HG03039 (cell line): ENCODE measurements around the gene ASB9.
"Not testable (repeated sequence)": the region's sequence is repeated elsewhere in the genome, so short reads cannot be mapped to it uniquely, and the experiment has no call there.

Experiments used
- ATAC-seq: cut with Tn5 transposase; IDR thresholded peaks from one replicate; pipeline ENCODE4 v1.9.1; 2021; ENCODE audit warnings: mild to moderate bottlenecking, moderate library complexity; ENCODE audit not compliant: unreplicated experiment

ASB9 gene, protein sequence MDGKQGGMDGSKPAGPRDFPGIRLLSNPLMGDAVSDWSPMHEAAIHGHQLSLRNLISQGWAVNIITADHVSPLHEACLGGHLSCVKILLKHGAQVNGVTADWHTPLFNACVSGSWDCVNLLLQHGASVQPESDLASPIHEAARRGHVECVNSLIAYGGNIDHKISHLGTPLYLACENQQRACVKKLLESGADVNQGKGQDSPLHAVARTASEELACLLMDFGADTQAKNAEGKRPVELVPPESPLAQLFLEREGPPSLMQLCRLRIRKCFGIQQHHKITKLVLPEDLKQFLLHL

DNA sequence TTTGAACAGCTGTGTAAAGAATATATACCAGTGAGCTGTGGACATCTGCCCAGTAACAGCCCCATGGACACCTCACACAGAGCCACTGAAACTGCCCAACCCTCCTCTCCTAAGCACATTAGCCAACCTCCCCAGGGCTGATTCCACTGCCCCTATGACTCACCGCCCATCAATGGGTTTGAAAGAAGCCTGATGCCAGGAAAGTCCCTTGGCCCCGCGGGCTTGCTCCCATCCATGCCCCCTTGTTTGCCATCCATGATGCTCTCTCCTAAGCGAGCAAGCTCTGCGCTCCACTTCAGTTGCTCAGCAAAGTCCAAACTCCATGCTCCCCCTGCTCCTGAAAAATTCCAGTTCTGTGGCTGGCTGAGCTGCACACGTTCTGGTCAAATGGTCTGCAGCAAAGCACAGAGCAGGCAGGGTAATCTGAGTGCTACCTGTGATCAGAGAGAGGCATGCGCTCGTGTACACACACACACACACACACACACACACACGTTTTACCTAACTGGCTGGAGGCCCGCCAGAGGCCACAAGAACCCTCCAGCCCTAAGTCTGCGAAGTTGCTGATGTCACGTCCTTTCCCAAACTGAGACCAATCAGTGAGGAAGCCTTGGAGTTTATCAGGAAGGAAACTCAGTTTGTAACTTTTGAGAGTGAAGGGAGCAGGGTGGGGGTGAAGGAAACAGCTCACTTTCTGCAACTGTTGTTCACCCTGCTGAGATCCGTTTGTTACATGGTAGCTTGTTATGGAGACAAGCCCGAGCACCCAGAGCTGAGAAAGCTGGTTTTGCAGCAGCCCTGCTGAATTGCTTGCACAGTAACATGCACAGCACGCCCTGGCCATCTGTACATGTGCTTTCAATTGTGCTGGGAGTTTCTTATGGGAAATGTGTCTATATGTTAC, at the start of gene ASB9:
TSS of gene ASB9 (minus strand) at position 466 of the 904 bp plus-strand sequence. CDS start at position 257, 209 bp downstream.
- no peak for ATAC-seq

DNA sequence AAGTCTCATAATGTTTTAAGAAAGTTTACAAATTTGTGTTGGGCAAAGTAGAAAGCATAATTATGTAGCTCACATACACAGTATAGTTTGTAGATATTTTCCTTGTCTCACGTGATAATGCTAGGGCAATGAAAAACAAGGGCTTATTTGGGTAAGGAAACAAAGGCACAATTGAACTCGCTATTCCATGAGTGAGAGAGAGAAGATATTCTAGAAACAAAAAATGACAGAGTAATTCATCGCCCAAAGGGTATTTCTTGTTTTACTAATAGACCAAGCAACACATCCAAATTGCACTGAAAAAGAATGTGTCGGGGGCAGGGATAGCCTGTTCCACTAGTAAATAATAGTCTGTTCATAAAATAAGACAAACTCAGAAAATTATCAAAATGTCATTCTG, 49.2 kb upstream of the ASB9 start:
- ATAC-seq, result no peak

DNA sequence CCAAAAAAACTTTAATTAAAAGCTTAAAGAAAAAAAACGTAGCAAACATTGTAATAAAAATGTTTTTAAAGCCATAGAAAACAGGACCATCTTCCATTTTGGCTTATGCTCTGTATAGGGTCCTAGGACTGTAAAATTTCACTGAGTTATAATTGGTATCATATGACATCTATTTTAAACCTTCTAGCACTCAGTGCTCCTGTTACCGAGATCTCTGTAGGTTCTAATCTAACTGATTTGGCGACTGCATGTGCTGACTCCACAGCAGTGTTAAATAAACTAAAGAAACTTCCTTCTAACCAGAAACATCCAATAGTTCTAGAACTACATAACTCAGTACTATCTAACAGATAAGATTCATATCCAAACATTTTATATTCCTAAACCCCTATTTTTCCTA, 45.6 kb upstream of the ASB9 start, which contains the start of gene ASB11:
TSS of gene ASB11 (minus strand) at position 132 of the 400 bp plus-strand sequence. CDS start at position 97, 35 bp downstream.
- no peak for ATAC-seq

DNA sequence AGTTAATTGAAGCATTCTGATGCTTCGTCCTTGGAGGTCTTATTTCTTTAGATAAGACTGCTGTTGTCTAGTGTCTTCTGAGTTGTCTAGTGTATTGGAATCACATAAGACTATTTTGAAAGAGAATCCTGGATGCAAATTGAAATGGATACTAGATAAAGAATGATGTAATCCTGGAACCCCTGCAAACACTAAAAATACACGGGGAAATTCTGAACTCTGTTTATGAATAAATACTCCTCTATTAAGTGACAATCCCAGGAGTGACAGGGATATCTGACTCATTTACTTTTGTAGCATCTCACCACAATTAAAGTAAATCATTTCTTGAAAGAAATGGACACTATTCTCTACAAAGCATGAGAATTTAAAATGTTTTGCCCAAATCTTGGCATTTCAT, 44.6 kb upstream of the ASB9 start:
- ATAC-seq, result no peak

DNA sequence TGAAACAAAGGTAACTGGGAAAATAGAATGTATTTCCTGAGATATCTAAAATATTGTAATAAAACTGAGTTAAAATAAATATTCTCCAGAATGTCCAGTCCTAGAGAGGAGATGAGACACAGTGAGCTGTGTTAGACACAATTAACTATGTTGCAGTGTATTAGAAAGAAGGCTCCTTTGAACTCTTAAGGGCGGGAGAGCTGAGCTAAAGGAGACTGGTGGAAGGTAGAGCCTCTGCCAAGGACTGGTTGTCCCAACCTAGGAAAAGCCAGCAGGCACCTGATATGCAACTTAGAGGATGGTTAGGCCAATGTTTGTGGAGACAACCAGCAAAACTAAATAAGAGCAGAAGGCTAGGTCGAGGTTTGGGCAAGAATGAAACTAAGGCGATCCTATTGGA, 41.2 kb upstream of the ASB9 start:
- no peak for ATAC-seq

DNA sequence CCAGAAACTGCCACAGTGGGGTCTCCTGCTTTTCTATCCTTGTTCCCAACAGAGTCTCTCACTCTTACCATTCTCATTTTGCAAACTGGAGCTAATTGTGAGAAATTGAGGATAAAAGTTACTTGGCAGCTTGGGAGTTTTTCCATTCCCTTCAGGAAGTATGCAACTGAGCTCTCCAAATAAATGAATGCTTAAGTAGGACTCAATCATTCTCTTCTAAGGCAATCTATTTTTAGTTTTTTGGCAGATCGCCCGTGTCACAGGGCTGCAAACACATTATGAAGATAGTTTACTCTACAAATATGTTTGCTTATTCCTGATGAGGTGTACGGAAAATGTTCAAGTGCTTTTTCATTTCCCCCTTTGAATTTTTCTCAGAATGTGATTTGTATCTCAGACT, 40.2 kb upstream of the ASB9 start:
- no peak for ATAC-seq

DNA sequence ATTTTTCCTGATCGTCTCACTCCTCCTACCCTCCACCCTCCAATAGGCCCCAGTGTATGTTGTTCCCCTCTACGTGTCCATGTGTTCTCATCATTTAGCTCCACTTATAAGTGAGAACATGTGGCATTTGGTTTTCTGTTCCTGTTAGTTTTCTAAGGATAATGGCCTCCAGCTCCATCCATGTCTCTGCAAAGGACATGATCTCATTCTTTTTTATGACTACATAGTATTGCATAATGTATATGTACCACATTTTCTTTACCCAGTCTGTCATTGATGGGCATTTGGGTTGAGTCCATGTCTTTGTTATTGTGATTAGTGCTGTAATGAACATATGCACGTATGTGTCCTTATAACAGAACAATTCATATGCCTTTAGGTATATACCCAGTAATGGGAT, 36.0 kb upstream of the ASB9 start:
- ATAC-seq, result not testable (repeated sequence)

DNA sequence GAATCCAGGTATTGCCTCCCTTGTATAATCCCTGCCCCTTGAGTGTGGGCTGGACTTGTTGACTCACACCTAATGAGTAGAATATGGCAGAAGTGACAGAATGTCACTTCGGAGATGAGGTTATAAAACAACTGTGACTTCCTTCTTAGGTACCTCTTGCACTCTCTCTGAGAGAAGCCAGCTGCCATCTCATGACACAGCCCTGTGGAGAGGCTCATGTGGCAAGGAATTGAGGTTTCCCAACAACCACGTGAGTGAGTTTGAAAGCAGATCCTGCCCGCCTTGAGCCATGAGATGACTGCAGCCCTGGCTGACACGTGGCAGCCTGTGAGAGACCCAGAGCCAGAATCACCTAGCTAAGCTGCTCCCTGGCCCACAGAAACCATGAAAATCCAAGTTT, 32.0 kb upstream of the ASB9 start:
- no peak for ATAC-seq

DNA sequence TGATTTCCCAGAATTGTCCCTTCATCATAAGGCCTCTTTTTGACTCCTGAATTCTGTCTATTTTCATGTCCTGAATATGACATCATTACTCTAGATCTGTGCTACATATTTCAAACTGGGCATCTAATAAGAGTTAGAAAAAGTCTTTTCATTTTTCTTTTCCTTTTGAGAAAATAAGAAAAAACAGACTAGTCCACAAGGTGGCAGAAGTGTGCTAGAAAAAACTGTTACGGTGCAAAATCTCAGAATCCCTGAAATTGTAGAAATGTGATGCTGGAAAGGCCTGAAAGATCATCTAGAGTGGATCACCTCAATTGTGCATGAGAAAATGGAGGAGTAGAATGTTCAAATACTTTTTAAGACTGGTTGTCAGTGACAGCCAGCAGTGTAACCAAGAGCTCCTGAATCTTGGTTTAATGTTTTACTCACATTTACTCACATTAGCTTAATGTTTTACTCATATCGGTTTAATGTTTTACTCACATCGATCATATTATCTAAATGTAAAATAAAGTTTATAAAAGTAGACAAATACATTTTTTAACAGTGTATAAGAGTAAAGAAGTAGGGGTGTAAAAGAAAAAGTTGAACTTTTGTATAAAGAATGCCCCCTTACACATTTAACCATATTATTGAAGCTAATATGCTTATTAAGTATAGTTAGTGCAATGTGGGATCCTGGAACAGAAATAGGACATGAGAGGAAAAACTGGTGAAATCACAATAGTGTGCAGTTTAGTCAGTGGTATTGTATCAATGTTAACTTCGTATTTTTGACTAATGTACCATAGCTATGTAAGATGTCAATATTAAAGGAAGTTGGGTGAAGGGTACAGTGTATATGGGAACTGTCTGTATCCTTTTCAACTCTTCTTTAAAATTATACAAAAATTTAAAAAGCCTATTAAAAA, 30.3 kb upstream of the ASB9 start:
- ATAC-seq, result no peak

DNA sequence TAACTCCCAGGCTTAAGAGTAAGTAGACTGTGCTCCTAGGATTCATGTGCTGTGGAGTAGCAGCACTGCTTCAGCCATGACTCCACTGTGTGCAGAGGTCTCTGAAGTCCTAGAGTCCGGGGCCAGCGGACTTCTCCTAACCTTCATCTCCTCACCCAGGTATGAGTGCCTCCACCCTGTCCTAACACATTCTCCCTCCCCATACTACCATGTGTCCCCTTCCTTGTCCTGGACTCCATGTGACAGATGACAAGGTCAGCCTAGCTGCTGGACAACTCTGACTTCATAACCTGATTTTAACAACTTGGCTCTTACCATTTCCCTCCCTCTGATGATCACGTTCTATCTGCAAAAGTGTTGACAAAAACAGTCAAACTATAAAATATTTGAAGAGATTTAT, 28.9 kb upstream of the ASB9 start:
- no peak for ATAC-seq

DNA sequence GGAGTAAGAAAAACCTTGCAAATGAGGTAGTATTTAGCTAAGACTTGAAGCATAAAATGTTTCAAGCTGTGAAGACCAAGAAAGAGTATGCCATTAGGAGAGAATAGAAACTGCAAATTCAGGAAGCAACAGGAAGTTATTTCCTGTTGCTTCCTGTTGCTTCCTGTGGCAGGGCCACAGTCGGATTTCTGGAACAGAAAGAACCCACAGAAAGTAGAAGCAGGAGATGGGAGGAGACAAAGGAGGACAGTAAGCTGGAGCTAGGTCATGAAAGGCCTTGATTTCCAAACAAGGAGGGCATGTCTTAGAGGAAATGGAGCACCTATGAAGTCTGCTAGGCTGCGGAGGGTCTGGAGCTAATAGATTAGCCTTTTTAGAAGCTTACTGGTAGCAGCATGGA, 28.3 kb upstream of the ASB9 start:
- no peak for ATAC-seq

DNA sequence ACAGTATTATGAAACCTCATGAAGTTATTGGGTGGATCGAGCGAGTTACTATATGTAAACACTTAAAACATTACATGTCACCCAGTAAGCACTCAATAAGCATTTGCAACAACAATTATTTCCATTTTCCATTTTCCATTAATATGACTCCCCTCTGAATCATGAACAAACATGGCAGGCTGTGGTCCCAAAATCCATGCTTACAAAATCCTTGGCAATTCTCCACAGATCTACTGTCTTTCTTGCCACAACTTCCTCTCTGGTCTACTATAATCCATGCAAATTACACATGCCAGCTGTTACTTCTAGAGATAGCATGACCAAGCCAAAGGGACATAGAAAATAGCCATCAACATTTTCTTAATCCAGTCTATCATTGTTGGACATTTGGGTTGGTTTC, 23.6 kb upstream of the ASB9 start:
- ATAC-seq, result no peak

DNA sequence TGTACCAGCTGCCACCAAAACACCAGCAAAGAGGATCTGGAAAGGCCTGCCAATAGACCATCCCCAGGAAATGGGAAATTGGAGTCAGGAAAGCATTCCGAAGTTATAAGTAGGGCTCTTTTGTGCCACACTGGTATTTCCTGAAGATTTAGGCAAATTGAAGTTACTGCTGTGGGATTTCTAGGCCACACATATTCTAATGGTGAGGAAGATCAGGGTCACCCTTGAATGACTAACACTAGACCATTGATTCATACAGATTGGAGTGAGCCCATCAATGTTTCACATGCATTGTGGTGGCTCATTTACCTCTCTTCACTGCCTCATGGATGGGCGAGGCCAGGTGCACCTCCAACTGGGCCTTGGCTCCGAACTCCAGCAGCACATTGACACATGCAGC, 23.0 kb upstream of the ASB9 start:
- no peak for ATAC-seq

DNA sequence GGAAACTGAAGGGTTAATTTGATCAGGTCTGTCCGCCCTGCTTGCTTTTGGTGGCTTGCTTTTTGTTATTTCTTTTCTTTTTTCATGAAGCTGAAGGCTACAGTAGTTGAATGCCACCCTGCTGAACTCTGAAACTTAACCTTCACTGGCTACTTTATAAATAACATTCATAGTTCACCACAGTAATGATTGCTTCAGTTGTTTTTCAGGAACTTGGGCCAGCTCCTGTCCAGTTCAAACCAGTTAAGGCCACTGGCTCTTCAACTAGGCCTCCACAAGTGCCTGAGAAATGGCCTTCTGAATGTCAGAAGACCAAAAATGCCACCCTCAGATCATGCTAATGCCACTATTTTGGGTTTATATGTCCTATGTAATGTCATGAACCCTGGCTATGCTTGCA, 7.7 kb upstream of the ASB9 start:
- no peak for ATAC-seq

DNA sequence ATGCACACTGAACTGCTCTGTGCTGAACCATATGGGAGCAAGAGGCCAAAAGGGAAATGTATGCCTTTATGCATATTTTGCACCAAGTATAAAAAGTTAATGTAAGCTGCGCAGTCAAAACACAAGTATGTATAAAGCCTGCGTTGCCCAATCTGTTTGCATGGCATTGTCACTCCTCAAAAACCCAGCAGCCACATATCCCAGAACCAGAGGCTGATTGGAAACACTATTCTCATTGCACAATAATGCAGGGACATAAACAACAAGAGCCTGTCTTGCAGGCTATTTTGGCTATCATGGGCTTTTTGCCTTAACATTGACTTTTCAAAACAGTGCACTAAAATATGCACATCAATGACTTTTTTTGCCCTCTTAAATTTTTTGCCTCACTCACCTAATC, 5.1 kb upstream of the ASB9 start:
- ATAC-seq, result no peak

DNA sequence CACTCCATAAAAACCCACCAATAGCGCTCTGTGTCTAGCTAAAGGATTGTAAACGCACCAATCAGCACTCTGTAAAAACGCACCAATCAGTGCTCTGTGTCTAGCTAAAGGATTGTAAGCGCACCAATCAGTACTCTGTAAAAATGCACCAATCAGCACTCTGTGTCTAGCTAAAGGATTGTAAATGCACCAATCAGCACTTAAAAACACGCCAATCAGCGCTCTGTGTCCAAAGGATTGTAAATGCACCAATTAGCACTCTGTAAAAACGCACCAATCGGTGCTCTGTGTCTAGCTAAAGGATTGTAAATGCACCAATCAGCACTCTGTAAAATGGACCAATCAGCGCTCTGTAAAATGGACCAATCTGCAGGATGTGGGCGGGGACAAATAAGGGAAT, 3.4 kb upstream of the ASB9 start:
- not testable (repeated sequence) for ATAC-seq

DNA sequence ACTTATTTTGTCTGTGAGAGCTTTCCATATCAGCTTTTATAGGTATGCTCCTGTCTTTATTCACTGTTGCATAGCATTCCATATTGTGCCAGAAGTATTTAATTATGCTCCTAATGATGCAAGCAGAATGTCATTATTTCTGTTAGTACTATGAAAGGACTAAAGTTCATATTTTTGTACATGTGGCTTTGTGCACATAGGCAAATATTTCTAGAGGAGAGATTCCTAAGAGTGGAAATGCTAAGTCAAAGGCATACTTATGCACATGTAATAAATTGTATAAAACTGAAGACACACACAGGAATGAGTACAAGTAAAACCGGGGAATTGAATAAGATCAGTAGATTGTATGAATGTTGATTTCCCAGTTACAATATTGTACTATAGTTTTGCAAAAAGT, 1.9 kb upstream of the ASB9 start:
- no peak for ATAC-seq

DNA sequence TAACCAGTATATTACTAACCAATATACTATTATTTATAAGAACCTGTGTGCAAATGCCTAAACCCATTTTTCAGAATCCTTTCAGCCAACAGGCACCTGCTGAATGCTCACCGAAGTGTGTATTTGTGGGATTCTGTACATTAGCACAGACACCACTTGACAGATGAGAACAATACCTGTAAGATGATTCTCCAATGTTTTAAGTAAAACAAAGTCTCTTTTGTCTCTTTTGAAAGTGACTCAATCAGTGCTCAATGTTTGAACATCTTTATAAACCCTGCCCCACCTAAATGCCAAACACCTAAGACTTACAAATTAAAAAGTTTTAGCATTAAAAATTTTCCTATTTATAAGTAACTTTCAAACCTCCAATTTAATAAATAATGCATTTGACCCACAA, 763 bp downstream of the ASB9 start:
- ATAC-seq, result no peak

DNA sequence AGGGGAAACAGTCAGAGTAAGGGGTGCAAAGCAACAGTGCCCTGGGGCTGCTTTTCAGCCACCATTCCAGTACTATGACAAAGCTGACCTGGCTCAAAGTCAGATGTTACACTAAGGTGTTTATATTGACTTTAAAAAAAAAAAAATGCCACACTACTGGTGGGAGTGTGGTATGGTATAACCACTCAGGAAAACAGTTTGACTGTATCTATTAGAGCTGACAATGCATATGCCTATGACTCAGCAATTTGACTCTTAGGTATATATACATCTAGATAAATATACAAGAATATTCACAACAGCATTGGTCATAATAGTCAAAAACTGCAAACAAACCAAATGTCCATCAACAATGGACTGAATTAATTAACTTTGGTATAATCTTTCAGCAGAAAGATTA, 15.0 kb downstream of the ASB9 start:
- no peak for ATAC-seq

DNA sequence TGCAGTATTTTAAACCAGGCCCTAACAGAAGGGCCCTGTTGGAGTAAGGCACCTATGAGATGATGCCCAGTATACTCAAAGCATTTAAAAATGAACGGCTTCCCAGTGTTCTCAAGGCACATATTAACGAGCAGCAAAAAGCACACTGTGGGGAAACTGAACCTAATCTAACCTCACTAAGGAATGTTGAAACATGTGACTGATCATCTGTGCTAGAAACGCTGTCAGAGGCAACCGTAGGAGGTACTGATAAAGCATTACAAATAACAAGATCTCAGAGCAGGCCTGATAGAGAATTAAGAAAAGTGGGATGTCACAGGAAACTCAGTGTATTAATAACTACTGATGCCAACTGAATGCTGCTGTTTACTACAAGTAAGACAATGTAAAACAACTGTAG, 24.0 kb downstream of the ASB9 start:
- no peak for ATAC-seq

DNA sequence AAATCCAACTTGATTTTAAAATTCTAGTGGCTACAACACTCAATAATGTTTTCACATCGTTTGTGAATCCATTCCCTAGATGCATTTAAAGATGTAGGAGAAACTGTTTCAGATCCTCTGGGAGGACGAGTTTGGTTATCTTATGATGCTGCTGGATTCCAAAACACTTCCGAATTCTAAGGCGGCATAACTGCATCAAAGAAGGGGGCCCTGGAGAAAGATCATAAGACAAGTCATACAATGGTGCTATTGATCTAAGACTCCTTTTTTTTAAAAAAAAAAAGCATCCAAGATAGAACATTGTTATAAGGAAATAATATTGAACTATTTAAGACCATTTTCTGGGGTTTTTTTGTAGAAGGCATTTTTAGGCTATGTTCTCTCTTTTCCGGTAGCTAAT, 25.5 kb downstream of the ASB9 start:
- ATAC-seq, result no peak
